ENCODE data around the gene FOS.

The FOS gene

GRCh38 chr14:75292101-75292563, 13.5 kb downstream of the FOS start:
- Histone ChIP-seq H3K9ac (ENCODE audit: low read depth, low read length) (no peak overlapping the region), H3K27ac (ENCODE audit: low read length) (no peak overlapping the region), H3K4me1 (ENCODE audit: insufficient read depth, low read length) (peaks cover 12% of the 10 kb centered on the region; the same call in 1 of the 2 replicates), H3K27me3 (ENCODE audit: insufficient read depth, low read length) (peaks cover 5% of the 10 kb centered on the region; the same call in 1 of the 2 replicates), H3K4me3 (ENCODE audit: low read length) (no peak overlapping the region), H3K36me3 (ENCODE audit: insufficient read depth, low read depth, low read length) (no peaks in the 10 kb centered on the region), H3K9me3 (ENCODE audit: insufficient read depth, low read depth, low read length) (no peaks in the 10 kb centered on the region)

- Histone ChIP-seq H3K9ac (ENCODE audit: low read depth, low read length) (no peak overlapping the region; the same call in 1 of the 2 replicates), H3K36me3 (ENCODE audit: insufficient read depth, low read depth, low read length) (no peaks in the 10 kb centered on the region), H3K9me3 (ENCODE audit: insufficient read depth, low read depth, low read length) (no peaks in the 10 kb centered on the region), H3K27ac (ENCODE audit: low read length) (peak overlapping the region; percentile 86), H3K27me3 (ENCODE audit: insufficient read depth, low read length) (peaks cover 5% of the 10 kb centered on the region; the same call in 1 of the 2 replicates), H3K4me3 (ENCODE audit: low read length) (no peak overlapping the region), H3K4me1 (ENCODE audit: insufficient read depth, low read length) (peaks cover 9% of the 10 kb centered on the region; the same call in 1 of the 2 replicates)
Measured at GRCh38 chr14:75292886-75293285, 14.3 kb downstream of the FOS start.

- peak overlapping the region; percentile 72 for H3K4me3 ChIP-seq (ENCODE audit: low read length)
- peaks cover 5% of the 10 kb centered on the region; the same call in 1 of the 2 replicates for H3K27me3 ChIP-seq (ENCODE audit: insufficient read depth, low read length)
- H3K27ac ChIP-seq (ENCODE audit: low read length), result peak overlapping the region; percentile 95
- no peaks in the 10 kb centered on the region for H3K9me3 ChIP-seq (ENCODE audit: insufficient read depth, low read depth, low read length)
- no peaks in the 10 kb centered on the region for H3K36me3 ChIP-seq (ENCODE audit: insufficient read depth, low read depth, low read length)
- H3K4me1 ChIP-seq (ENCODE audit: insufficient read depth, low read length), result peaks cover 9% of the 10 kb centered on the region; the same call in 1 of the 2 replicates
- H3K9ac ChIP-seq (ENCODE audit: low read depth, low read length), result peak overlapping the region; percentile 87
Measured at GRCh38 chr14:75293920-75294648, 15.5 kb downstream of the FOS start.

- peaks cover 5% of the 10 kb centered on the region; the same call in 1 of the 2 replicates for H3K27me3 ChIP-seq (ENCODE audit: insufficient read depth, low read length)
- peak overlapping the region; percentile 72 for H3K4me3 ChIP-seq (ENCODE audit: low read length)
- H3K4me1 ChIP-seq (ENCODE audit: insufficient read depth, low read length), result peaks cover 9% of the 10 kb centered on the region; the same call in 1 of the 2 replicates
- H3K27ac ChIP-seq (ENCODE audit: low read length), result peak overlapping the region; percentile 95
- no peaks in the 10 kb centered on the region for H3K9me3 ChIP-seq (ENCODE audit: insufficient read depth, low read depth, low read length)
- peak overlapping the region; percentile 87 for H3K9ac ChIP-seq (ENCODE audit: low read depth, low read length)
- no peaks in the 10 kb centered on the region for H3K36me3 ChIP-seq (ENCODE audit: insufficient read depth, low read depth, low read length)
Measured at GRCh38 chr14:75294649-75295033, 16.0 kb downstream of the FOS start.

GRCh38 chr14:75295061-75295461, 16.4 kb downstream of the FOS start:
- H3K4me3 ChIP-seq (ENCODE audit: low read length), result peak overlapping the region; percentile 72
- peaks cover 5% of the 10 kb centered on the region; the same call in 1 of the 2 replicates for H3K27me3 ChIP-seq (ENCODE audit: insufficient read depth, low read length)
- H3K9me3 ChIP-seq (ENCODE audit: insufficient read depth, low read depth, low read length), result no peaks in the 10 kb centered on the region
- peaks cover 9% of the 10 kb centered on the region; the same call in 1 of the 2 replicates for H3K4me1 ChIP-seq (ENCODE audit: insufficient read depth, low read length)
- H3K36me3 ChIP-seq (ENCODE audit: insufficient read depth, low read depth, low read length), result no peaks in the 10 kb centered on the region
- no peak overlapping the region for H3K27ac ChIP-seq (ENCODE audit: low read length)
- peak overlapping the region; percentile 87; the same call in 1 of the 2 replicates for H3K9ac ChIP-seq (ENCODE audit: low read depth, low read length)

- H3K27ac ChIP-seq (ENCODE audit: low read length), result no peak overlapping the region
Measured at GRCh38 chr14:75295491-75296345, 17.1 kb downstream of the FOS start.

GRCh38 chr14:75297411-75298040, 18.9 kb downstream of the FOS start:
- no peaks in the 10 kb centered on the region for H3K36me3 ChIP-seq (ENCODE audit: insufficient read depth, low read depth, low read length)
- H3K27ac ChIP-seq (ENCODE audit: low read length), result no peak overlapping the region
- no peaks in the 10 kb centered on the region for H3K9me3 ChIP-seq (ENCODE audit: insufficient read depth, low read depth, low read length)
- H3K4me1 ChIP-seq (ENCODE audit: insufficient read depth, low read length), result peaks cover 9% of the 10 kb centered on the region; the same call in 1 of the 2 replicates
- H3K27me3 ChIP-seq (ENCODE audit: insufficient read depth, low read length), result peaks cover 5% of the 10 kb centered on the region; the same call in 1 of the 2 replicates
- H3K9ac ChIP-seq (ENCODE audit: low read depth, low read length), result no peak overlapping the region
- H3K4me3 ChIP-seq (ENCODE audit: low read length), result no peak overlapping the region

More at GRCh38 chr14:75295491-75296345, 17.1 kb downstream of the FOS start:
- Histone ChIP-seq H3K9ac (ENCODE audit: low read depth, low read length) (peak overlapping the region; percentile 87; the same call in 1 of the 2 replicates), H3K27me3 (ENCODE audit: insufficient read depth, low read length) (peaks cover 5% of the 10 kb centered on the region; the same call in 1 of the 2 replicates), H3K9me3 (ENCODE audit: insufficient read depth, low read depth, low read length) (no peaks in the 10 kb centered on the region), H3K36me3 (ENCODE audit: insufficient read depth, low read depth, low read length) (no peaks in the 10 kb centered on the region), H3K4me3 (ENCODE audit: low read length) (peak overlapping the region; percentile 72), H3K4me1 (ENCODE audit: insufficient read depth, low read length) (peaks cover 9% of the 10 kb centered on the region; the same call in 1 of the 2 replicates)

GRCh38 chr14:75298187-75298965, 19.7 kb downstream of the FOS start:
- peaks cover 9% of the 10 kb centered on the region; the same call in 1 of the 2 replicates for H3K4me1 ChIP-seq (ENCODE audit: insufficient read depth, low read length)
- no peaks in the 10 kb centered on the region for H3K9me3 ChIP-seq (ENCODE audit: insufficient read depth, low read depth, low read length)
- H3K27ac ChIP-seq (ENCODE audit: low read length), result no peak overlapping the region
- H3K36me3 ChIP-seq (ENCODE audit: insufficient read depth, low read depth, low read length), result no peaks in the 10 kb centered on the region
- H3K9ac ChIP-seq (ENCODE audit: low read depth, low read length), result no peak overlapping the region
- no peak overlapping the region for H3K4me3 ChIP-seq (ENCODE audit: low read length)
- peaks cover 5% of the 10 kb centered on the region; the same call in 1 of the 2 replicates for H3K27me3 ChIP-seq (ENCODE audit: insufficient read depth, low read length)

GRCh38 chr14:75299059-75299458, 20.4 kb downstream of the FOS start:
- Histone ChIP-seq H3K27me3 (ENCODE audit: insufficient read depth, low read length) (peaks cover 5% of the 10 kb centered on the region; the same call in 1 of the 2 replicates), H3K27ac (ENCODE audit: low read length) (no peak overlapping the region), H3K4me1 (ENCODE audit: insufficient read depth, low read length) (peaks cover 9% of the 10 kb centered on the region; the same call in 1 of the 2 replicates), H3K9me3 (ENCODE audit: insufficient read depth, low read depth, low read length) (no peaks in the 10 kb centered on the region), H3K9ac (ENCODE audit: low read depth, low read length) (no peak overlapping the region), H3K36me3 (ENCODE audit: insufficient read depth, low read depth, low read length) (no peaks in the 10 kb centered on the region), H3K4me3 (ENCODE audit: low read length) (no peak overlapping the region)

GRCh38 chr14:75299576-75299975, 20.9 kb downstream of the FOS start:
- Histone ChIP-seq H3K9me3 (ENCODE audit: insufficient read depth, low read depth, low read length) (no peaks in the 10 kb centered on the region), H3K36me3 (ENCODE audit: insufficient read depth, low read depth, low read length) (no peaks in the 10 kb centered on the region), H3K9ac (ENCODE audit: low read depth, low read length) (no peak overlapping the region), H3K27ac (ENCODE audit: low read length) (no peak overlapping the region), H3K4me3 (ENCODE audit: low read length) (no peak overlapping the region), H3K4me1 (ENCODE audit: insufficient read depth, low read length) (peaks cover 9% of the 10 kb centered on the region; the same call in 1 of the 2 replicates), H3K27me3 (ENCODE audit: insufficient read depth, low read length) (peaks cover 5% of the 10 kb centered on the region; the same call in 1 of the 2 replicates)
